Measurements from ENCODE around the gene KRT33A.

GRCh38 chr17:41393294-41393693 lies 42.7 kb upstream of the KRT33A start:
- no peak for TF ChIP-seq ZNF565 (CRISPR knock-in tag; conservative IDR thresholded peaks at IDR 0.05; ENCODE audit: low read depth)
- TF ChIP-seq ARNTL (CRISPR knock-in tag; IDR thresholded peaks at IDR 0.05; ENCODE audit: borderline replicate concordance, low read depth): no peak
- no peak for TF ChIP-seq ESRRG (CRISPR knock-in tag; IDR thresholded peaks at IDR 0.05)

All from SK-N-SH treated with all-trans-retinoic acid at 6 μM for 48 hours (cell line).